ENCODE results near the gene IMP4. TPM values are rescaled to one million over a fixed set of nuclear protein-coding genes. Genes with fewer than 3 reads are reported as not detected.

IMP4 gene
- total and polyA plus RNA-seq, 9 donors, result 24.8 to 74.0 (median 54.4) TPM

- DNase-seq, result no peak
- intact Hi-C loops (cut with DNase I), result no loop called here
- H3K36me3 ChIP-seq, result no peaks in the 10 kb centered on the region
- no peaks in the 10 kb centered on the region for H3K9me3 ChIP-seq
- no peak for TF ChIP-seq CTCF (IDR thresholded peaks at IDR 0.05)
- H3K4me3 ChIP-seq, result no peak overlapping the region
- H3K27ac ChIP-seq, result no peak overlapping the region
- peaks cover 5% of the 10 kb centered on the region for H3K4me1 ChIP-seq (ENCODE audit: insufficient read depth)
- H3K27me3 ChIP-seq, result no peaks in the 10 kb centered on the region
These were observed 31.8 kb upstream of the IMP4 start for GRCh38 chr2:130310881-130311280.

- no peaks in the 10 kb centered on the region for H3K36me3 ChIP-seq
- TF ChIP-seq EP300 (IDR thresholded peaks at IDR 0.05), result no peak
- no peak for TF ChIP-seq POLR2A (IDR thresholded peaks at IDR 0.05)
- TF ChIP-seq CTCF (IDR thresholded peaks at IDR 0.05), result no peak
- H3K9me3 ChIP-seq, result no peaks in the 10 kb centered on the region
- peaks cover 10% of the 10 kb centered on the region for H3K4me1 ChIP-seq (ENCODE audit: insufficient read depth)
- H3K4me3 ChIP-seq, result no peak overlapping the region
- intact Hi-C loops (cut with DNase I), result no loop called here
- DNase-seq, result no peak
- H3K27ac ChIP-seq, result no peak overlapping the region
- no peaks in the 10 kb centered on the region for H3K27me3 ChIP-seq
- WGBS, 3 donors, result 85 to 91% (median 88%) methylated on average over 11 to 12 of the region's 12 CpGs
These were observed 28.8 kb upstream of the IMP4 start for GRCh38 chr2:130313812-130314334.

DNA sequence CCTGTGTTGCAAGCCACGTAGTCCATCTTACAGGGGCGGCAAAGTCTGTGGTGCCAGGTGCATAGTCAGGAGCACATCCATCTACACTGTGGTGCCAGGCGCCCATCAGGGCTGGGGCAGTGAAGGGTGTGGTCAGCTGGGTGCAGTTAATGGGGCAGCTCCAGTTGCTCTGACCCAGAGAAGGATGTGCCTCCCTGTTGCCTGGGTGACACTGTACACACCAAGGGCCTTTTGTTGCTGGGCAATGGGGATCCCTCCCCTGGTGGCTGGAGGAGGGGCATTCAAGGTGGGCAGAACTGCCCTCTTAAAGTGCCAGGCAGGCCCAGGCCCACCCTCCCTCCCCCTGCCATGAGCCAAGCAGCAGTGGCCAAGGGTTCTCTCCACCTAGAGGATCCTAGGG lies 28.3 kb upstream of the IMP4 start:
- H3K36me3 ChIP-seq, result no peaks in the 10 kb centered on the region
- no peak overlapping the region for H3K4me3 ChIP-seq
- no peaks in the 10 kb centered on the region for H3K9me3 ChIP-seq
- intact Hi-C loops (cut with DNase I), result no loop called here
- no peak for TF ChIP-seq POLR2A (IDR thresholded peaks at IDR 0.05)
- no peak for TF ChIP-seq CTCF (IDR thresholded peaks at IDR 0.05)
- no peak for TF ChIP-seq EP300 (IDR thresholded peaks at IDR 0.05)
- no peaks in the 10 kb centered on the region for H3K27me3 ChIP-seq
- DNase-seq, result no peak
- 96 to 100% (median 97%) methylated on average over 3 of the region's 3 CpGs for WGBS, 3 donors
- H3K4me1 ChIP-seq (ENCODE audit: insufficient read depth), result peaks cover 10% of the 10 kb centered on the region
- no peak overlapping the region for H3K27ac ChIP-seq

- Histone ChIP-seq H3K27ac (no peak overlapping the region), H3K27me3 (no peaks in the 10 kb centered on the region), H3K4me3 (no peak overlapping the region), H3K9me3 (no peaks in the 10 kb centered on the region), H3K36me3 (no peaks in the 10 kb centered on the region), H3K4me1 (ENCODE audit: insufficient read depth) (peaks cover 10% of the 10 kb centered on the region)
- 0 to 2% (median 0%) methylated on average over 1 of the region's 1 CpG for WGBS, 3 donors
- intact Hi-C loops (cut with DNase I), result no loop called here
- peak in 4 of 5 donors; percentile 50 to 72 (median 64) for DNase-seq
- no peak for TF ChIP-seq CTCF (IDR thresholded peaks at IDR 0.05)
- no peak for TF ChIP-seq POLR2A (IDR thresholded peaks at IDR 0.05)
- no peak for TF ChIP-seq EP300 (IDR thresholded peaks at IDR 0.05)
These were observed 26.1 kb upstream of the IMP4 start for GRCh38 chr2:130316596-130316995.
